Peyer's patch (tissue), 4 donors: ENCODE data around the gene AGAP1.

Source experiments
- POLR2A ChIP-seq, 2 donors: fragments of 450-650 bp; IDR thresholded peaks; one replicate each; pipeline ENCODE4 v1.5.1; 2017; ENCODE audit warnings: antibody characterized with exemption in 2 of 2, mild to moderate bottlenecking in 2 of 2, moderate library complexity in 2 of 2
- TF ChIP-seq, protein P1 (sequence below), 6 experiments: fragments of 450-650 bp in 4 of 6; fragments of 200-600 bp in 2 of 6; sonication (generic) in 1 of 6; IDR thresholded peaks; one replicate each; pipeline ENCODE4 v1.5.1; 2017 to 2019; ENCODE audit warnings: antibody characterized with exemption in 6 of 6, mild to moderate bottlenecking in 3 of 6, moderate library complexity in 1 of 6

DNA sequence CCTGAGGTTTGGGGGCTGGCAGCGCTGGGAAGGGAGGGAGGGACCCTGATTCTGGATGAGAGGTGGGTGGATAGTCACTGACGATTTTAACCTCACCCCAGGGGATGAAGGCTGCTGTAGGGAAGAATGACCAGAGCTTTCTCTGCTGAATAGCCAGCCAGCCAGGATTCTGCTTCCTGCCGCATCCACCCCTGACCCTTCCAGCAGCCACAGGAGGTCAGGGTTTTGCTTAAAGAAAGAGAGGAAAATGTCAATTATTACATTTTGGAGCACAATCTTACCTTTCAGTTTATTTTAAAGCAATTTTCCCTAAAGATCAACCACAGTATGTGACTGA is 456.6 kb downstream of the AGAP1 start:
- TF ChIP-seq, protein P1, sequence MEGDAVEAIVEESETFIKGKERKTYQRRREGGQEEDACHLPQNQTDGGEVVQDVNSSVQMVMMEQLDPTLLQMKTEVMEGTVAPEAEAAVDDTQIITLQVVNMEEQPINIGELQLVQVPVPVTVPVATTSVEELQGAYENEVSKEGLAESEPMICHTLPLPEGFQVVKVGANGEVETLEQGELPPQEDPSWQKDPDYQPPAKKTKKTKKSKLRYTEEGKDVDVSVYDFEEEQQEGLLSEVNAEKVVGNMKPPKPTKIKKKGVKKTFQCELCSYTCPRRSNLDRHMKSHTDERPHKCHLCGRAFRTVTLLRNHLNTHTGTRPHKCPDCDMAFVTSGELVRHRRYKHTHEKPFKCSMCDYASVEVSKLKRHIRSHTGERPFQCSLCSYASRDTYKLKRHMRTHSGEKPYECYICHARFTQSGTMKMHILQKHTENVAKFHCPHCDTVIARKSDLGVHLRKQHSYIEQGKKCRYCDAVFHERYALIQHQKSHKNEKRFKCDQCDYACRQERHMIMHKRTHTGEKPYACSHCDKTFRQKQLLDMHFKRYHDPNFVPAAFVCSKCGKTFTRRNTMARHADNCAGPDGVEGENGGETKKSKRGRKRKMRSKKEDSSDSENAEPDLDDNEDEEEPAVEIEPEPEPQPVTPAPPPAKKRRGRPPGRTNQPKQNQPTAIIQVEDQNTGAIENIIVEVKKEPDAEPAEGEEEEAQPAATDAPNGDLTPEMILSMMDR (IDR thresholded peaks at IDR 0.05) = no peak
- TF ChIP-seq POLR2A (IDR thresholded peaks at IDR 0.05) = no peak
